22Rv1 (cell line): Measurements from ENCODE around the gene APPL2.
A peak's percentile ranks its signal among the peaks of the same experiment; 100 is the strongest.

Experiments
- H3K27ac ChIP-seq: fragments of 450-650 bp; 2 replicates; pipeline ENCODE4 v1.5.1; 2017
- CTCF ChIP-seq: fragments of 450-650 bp; IDR thresholded peaks from 2 replicates; pipeline ENCODE4 v1.5.1; 2017; ENCODE audit warnings: mild to moderate bottlenecking
- ZFX ChIP-seq: fragments of 450-650 bp; IDR thresholded peaks from 2 replicates; pipeline ENCODE4 v1.6.1; 2017; ENCODE audit warnings: antibody characterized with exemption, borderline replicate concordance

APPL2 gene

DNA sequence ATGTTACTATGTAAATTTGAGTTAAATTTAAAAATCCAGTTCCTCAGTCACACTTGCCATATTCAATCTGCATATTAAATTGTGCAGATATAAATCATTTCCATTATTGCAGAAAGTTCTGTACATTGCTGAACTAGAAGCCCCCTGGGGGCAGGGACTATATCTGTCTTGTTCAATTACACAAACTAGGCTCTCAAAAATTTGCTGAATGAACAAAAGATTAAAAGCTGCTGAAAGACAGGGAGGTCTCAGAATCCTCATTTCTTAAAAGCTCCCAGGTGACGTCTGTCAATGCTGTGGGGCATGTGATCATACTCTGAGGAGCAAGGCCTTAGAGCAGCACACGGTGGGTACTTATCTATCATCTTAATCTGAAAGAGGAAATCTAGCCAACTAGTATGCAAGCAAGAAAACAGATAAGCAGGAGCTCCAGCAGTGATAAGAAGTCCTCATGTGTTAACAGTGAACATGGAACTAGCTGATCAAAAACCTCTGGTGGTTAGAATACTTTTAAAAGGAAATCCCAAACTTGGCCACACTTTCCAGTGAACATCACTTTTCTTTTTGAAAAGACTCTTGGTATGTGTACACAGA is 60.5 kb downstream of the APPL2 start:
- H3K27ac ChIP-seq = peak overlapping the region; percentile 0; the same call in 1 of the 2 replicates
- TF ChIP-seq ZFX (no peak), CTCF (no peak)

GRCh38 chr12:105171691-105172436 is 64.1 kb downstream of the APPL2 start:
- no peak overlapping the region for H3K27ac ChIP-seq
- no peak for TF ChIP-seq CTCF
- no peak for TF ChIP-seq ZFX

DNA sequence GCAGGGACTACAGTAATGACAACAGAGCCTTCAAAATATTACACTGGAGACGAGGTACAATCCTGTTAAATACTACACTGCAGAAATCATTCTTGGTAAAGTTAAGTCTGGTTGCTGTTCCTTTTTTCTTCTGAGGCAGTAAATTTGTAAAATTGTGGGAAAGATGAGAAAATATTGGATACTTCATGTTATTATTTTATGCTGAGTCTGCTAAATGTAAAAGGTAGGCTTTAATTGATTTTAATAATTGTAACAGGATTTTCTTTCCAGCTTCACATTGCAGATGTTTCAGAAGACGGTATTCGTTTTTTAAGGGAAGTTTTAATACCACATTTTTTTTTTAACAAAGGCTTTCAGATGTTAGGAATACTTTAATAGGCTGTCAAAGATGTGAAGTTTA is 65.8 kb downstream of the APPL2 start:
- H3K27ac ChIP-seq = no peak overlapping the region
- TF ChIP-seq ZFX = no peak
- no peak for TF ChIP-seq CTCF

DNA sequence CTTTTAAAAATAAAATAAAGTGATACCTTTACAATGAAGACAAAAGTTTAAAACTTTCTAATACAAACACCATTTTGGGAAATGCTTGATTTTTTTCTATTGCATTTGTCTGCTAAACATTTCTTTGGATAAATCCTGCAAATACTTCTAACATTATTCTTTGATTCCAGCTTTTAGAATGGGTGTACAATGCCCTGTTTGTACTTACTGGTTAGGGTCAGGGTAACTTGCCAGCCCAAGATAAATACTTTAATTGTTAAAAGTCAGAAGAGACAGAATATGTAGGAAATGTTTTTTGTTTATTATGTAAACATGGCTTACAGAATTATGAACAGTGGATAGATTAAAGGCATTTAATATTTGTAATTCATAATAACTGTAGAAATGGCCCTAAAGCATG is 68.0 kb downstream of the APPL2 start:
- TF ChIP-seq ZFX = no peak
- no peak for TF ChIP-seq CTCF
- H3K27ac ChIP-seq = no peak overlapping the region

DNA sequence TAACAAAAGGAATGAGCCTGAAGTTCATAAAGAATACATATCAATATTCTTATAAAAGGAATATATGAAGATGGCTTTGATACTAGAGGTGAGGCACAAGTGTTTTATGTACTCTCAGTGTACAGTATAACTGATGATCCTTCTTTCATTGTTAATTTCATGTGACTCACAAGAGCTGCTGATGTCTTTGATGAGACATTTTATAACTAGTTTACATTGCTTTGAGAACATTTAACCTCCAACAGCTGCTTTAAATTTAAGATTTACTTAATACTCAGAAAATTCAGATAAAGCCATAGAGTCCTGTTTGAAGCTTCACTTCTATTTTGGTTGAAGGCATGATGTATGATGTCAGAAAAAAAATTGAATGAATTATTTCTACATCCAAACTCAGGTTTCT is 68.6 kb downstream of the APPL2 start:
- TF ChIP-seq CTCF (no peak), ZFX (no peak)
- H3K27ac ChIP-seq = no peak overlapping the region

DNA sequence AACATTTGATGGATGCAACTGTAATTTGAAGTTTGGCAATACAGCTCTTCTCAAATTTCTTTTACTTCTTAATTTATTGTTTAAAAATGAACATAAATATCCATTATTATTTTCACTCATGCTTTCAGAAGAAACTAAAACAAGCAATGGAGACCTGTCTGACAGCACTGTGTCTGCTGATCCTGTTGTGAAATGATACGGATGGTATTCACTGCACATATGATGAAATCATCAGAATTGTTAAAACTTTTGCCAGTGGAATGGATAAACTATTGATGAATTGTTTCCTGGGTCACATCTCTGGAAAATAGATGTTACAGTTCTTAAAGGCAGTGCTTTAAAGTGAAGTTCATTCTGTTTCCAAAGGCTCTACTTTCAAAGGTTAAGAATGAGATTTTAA is 69.2 kb downstream of the APPL2 start:
- TF ChIP-seq CTCF = no peak
- no peak for TF ChIP-seq ZFX
- no peak overlapping the region for H3K27ac ChIP-seq

DNA sequence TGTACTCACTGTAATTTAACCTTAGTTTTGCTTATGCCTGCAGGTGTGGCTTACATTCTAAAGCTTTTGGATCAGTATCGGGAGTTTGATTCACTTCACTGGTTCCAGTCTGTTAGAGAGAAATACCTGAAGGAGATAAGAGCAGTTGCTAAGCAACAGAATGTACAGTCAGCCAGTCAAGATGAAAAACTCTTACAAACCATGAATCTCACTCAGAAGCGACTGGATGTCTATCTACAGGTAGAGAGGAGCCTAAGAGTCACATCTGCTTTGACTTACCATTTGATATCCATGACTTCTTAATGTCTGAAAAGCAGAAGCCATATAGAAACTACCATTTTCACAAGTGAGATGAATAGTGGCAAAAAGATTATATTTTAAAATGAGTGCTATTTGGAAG is 71.9 kb downstream of the APPL2 start:
- H3K27ac ChIP-seq = no peak overlapping the region
- TF ChIP-seq ZFX (no peak), CTCF (no peak)
